Type B pancreatic cell (in vitro differentiated cells): ENCODE data around the gene TTLL8. TPM values are rescaled to one million over a fixed set of nuclear protein-coding genes. Genes with fewer than 3 reads are reported as not detected.

Experiments
- DNase-seq: peaks from one replicate; pipeline ENCODE4 v3.0.0; 2021; ENCODE audit warnings: mixed read lengths; ENCODE audit not compliant: unreplicated experiment; ENCODE audit errors: extremely low spot score
- H3K27ac Mint-ChIP-seq: 2 replicates; pipeline ENCODE4 v1.8.0; 2021; ENCODE audit warnings: mild to moderate bottlenecking, mixed read lengths
- H3K27me3 Mint-ChIP-seq: 2 replicates; pipeline ENCODE4 v1.8.0; 2021; ENCODE audit warnings: mixed read lengths
- H3K36me3 Mint-ChIP-seq: 2 replicates; pipeline ENCODE4 v1.8.0; 2021; ENCODE audit warnings: mixed read lengths
- H3K4me1 Mint-ChIP-seq: one replicate; pipeline ENCODE4 v1.8.0; 2021; ENCODE audit warnings: mixed read lengths; ENCODE audit not compliant: unreplicated experiment
- H3K4me3 Mint-ChIP-seq: 2 replicates; pipeline ENCODE4 v1.8.0; 2021; ENCODE audit warnings: mild to moderate bottlenecking, mixed read lengths
- H3K9me3 Mint-ChIP-seq: 2 replicates; pipeline ENCODE4 v1.8.0; 2021; ENCODE audit warnings: mixed read lengths
- total RNA-seq: library from RNA; stranded (reverse); gene quantifications from 2 replicates; pipeline ENCODE4 v1.2.1, GENCODE V29; 2021; ENCODE audit warnings: low replicate concordance
- TF ChIP-seq, protein P1 (sequence below): fragments of 200-600 bp; sonication (generic); conservative IDR thresholded peaks from 2 replicates; pipeline ENCODE4 v1.5.0; 2021; ENCODE audit warnings: antibody characterized with exemption, mild to moderate bottlenecking

The TTLL8 gene
- total RNA-seq, 1 donor from 2014 or later = not detected

DNA sequence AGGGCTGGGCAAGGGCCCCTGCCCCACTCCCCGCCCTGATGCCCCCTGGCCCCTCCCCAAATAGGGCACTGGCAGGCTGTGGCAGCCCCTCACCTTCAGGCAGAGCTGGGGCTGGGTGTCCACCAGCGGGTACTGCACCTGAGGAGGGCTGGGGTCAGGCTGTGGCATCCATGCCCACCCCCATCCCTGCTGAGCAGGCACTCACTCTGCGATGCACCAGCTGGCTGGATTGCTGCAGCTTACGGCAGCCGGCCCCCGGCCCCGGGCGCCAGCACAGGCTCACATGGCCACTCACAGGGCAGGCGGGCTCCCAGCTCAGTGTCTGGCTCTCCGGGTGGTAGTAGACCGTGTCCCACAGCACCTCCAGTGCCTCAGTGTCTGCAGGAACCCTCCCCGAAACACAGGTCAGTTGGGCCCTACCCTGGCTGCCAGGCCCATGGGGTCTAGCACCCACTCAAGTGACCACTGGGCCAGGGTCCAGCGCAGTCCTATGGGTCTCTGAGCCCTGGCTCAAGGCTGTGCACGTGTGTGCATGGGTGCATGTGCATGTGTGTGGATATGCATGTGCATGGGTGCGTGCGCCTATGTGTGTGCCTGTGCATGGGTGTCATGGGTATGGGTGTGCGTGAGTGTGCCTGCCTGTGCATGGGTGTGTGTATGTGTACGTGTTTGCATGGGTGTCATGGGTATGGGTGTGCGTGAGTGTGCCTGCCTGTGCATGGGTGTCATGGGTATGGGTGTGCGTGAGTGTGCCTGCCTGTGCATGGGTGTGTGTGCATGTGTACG, 60.0 kb downstream of the TTLL8 start:
- Mint-ChIP-seq H3K27me3 (peaks cover 15% of the 10 kb centered on the region), H3K27ac (no peak overlapping the region), H3K4me1 (peaks cover 10% of the 10 kb centered on the region), H3K36me3 (no peaks in the 10 kb centered on the region), H3K9me3 (no peaks in the 10 kb centered on the region), H3K4me3 (peak overlapping the region; percentile 46)
- TF ChIP-seq, protein P1, sequence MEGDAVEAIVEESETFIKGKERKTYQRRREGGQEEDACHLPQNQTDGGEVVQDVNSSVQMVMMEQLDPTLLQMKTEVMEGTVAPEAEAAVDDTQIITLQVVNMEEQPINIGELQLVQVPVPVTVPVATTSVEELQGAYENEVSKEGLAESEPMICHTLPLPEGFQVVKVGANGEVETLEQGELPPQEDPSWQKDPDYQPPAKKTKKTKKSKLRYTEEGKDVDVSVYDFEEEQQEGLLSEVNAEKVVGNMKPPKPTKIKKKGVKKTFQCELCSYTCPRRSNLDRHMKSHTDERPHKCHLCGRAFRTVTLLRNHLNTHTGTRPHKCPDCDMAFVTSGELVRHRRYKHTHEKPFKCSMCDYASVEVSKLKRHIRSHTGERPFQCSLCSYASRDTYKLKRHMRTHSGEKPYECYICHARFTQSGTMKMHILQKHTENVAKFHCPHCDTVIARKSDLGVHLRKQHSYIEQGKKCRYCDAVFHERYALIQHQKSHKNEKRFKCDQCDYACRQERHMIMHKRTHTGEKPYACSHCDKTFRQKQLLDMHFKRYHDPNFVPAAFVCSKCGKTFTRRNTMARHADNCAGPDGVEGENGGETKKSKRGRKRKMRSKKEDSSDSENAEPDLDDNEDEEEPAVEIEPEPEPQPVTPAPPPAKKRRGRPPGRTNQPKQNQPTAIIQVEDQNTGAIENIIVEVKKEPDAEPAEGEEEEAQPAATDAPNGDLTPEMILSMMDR = no peak
- DNase-seq = no peak

DNA sequence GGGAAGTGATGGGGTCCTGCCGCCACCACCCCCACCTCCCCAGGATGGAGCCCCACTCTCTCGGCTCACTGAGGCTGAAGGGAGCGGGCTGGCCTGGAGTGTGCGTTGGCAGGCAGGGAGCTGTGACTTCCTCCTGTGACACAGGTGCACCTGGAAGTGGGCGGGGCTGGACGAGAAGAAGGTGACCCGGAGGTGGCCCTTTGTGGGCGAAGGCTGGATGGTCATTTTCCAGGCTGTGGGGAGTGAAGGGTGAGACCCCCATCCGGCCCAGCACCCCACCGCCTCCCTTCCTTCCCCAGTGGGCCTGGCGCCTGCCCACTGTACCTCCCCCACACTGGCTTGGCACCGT, 60.9 kb downstream of the TTLL8 start:
- no peak overlapping the region for H3K27ac Mint-ChIP-seq
- H3K4me1 Mint-ChIP-seq = peaks cover 9% of the 10 kb centered on the region
- TF ChIP-seq, protein P1 = no peak
- no peak for DNase-seq
- H3K27me3 Mint-ChIP-seq = peaks cover 14% of the 10 kb centered on the region
- H3K9me3 Mint-ChIP-seq = no peaks in the 10 kb centered on the region
- H3K4me3 Mint-ChIP-seq = no peak overlapping the region
- H3K36me3 Mint-ChIP-seq = no peaks in the 10 kb centered on the region

DNA sequence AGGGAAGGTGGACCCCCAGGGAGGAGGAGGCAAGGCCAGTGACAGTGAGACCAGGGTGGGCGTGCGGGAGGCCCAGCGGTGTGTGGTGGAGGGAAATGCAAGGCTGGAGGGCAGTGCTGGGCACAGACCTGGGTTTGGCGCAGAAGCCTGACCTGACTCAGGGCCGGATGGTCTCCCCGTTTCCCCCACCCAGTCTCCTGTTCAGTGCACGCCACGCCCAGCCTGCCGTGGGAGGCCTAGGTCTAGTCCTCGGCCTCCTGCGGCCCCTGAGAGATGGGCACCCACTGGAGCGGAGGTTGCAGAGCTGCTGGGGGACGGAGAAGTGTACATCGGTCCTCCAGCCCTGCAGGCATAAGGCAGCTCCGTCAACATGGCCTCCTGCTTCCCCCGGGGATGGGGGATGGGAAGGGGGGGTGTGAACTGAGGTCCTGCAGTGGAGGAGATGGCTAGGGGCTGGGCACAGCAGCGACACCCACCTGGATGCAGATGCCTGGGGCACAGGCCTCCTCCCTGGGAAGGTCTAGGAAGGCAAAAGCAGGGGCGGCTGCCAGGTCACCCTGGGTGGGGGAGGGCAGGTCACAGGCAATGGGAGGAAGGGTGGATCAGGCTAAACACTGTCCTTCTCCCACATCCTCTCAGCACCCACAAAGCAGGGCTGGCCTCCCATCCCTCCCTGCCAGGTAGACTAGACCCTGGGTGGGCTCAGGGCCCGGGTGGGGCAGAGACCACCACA, 61.4 kb downstream of the TTLL8 start:
- H3K36me3 Mint-ChIP-seq = peaks cover 2% of the 10 kb centered on the region
- H3K27ac Mint-ChIP-seq = no peak overlapping the region
- peaks cover 18% of the 10 kb centered on the region for H3K27me3 Mint-ChIP-seq
- DNase-seq = no peak
- no peak overlapping the region for H3K4me3 Mint-ChIP-seq
- peaks cover 4% of the 10 kb centered on the region for H3K4me1 Mint-ChIP-seq
- TF ChIP-seq, protein P1 = no peak
- peaks cover 2% of the 10 kb centered on the region for H3K9me3 Mint-ChIP-seq

DNA sequence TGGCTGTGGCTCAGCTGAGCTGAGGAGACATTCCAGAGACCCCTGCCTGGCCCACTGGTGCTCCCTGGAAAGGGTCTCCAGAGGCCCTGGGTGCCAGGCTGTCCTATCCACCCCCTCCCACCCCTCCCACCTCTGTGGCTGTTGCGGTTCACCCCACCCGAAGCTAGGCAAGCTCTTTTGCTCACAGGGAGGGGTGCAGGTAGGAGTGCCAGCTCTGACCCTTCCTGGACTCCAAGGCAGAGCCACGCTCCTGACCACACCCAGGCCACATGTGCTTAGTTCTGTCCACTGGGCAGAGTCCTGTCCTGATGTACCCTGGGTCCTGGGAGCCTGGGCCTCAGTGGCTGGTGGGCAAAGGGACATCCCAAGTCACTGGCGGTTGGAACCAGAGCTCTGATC, 62.0 kb downstream of the TTLL8 start:
- peaks cover 19% of the 10 kb centered on the region for H3K27me3 Mint-ChIP-seq
- H3K4me1 Mint-ChIP-seq = peaks cover 3% of the 10 kb centered on the region
- no peak overlapping the region for H3K4me3 Mint-ChIP-seq
- H3K27ac Mint-ChIP-seq = no peak overlapping the region
- peaks cover 5% of the 10 kb centered on the region for H3K9me3 Mint-ChIP-seq
- peaks cover 3% of the 10 kb centered on the region for H3K36me3 Mint-ChIP-seq
- DNase-seq = no peak
- TF ChIP-seq, protein P1 = no peak

DNA sequence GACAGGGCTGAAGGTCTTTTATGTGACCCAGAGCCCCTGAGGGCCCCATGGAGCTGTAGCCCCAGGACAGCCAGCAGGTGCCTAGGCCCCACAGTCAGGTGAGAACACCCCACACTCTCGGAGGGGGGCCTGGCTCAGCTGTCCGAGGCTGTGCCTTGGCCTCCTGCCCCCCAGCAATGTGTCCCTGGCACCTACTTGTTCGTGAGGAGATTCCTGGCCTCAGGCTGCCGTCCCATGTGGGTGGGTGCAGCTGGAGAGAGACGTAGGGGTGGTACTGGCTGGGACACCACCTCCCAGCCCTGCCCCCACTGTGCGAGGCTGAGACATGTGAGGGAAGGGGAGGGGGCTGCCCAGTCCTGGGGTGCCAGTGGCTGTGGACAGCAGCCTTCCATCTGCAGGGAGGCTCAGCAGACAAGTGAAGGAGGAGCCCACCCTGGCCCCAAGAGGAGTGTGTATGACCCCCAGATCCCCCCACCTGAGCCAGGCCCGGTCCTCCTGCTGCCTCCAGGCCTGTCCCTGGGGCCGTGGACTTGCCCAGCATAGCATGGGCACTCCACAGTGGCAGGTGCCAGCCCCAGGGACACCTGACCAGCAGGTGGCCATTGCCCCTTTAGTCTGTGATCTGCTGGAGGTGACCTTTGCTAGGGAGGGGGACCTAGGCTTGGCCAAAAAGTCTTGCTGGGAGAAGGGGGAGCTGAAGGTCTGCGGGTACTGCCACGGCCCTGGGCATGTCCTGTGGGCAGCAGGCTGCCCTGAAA, 62.6 kb downstream of the TTLL8 start:
- Mint-ChIP-seq H3K36me3 (peaks cover 3% of the 10 kb centered on the region), H3K27ac (no peak overlapping the region), H3K4me1 (peaks cover 3% of the 10 kb centered on the region), H3K27me3 (peaks cover 22% of the 10 kb centered on the region), H3K9me3 (peaks cover 8% of the 10 kb centered on the region), H3K4me3 (no peak overlapping the region)
- TF ChIP-seq, protein P1 = no peak
- DNase-seq = no peak
